ENCODE data around the gene GTF2H3. TPM values are rescaled to one million over a fixed set of nuclear protein-coding genes. Genes with fewer than 3 reads are reported as not detected.

GTF2H3 gene
- polyA plus RNA-seq, 3 donors, result 31.3 to 40.7 (median 34.9) TPM

- no peak for DNase-seq (ENCODE audit: extremely low read depth in 1 of 11, low read depth in 9 of 11, low spot score in 4 of 11)
Observed at GRCh38 chr12:123621101-123621500, 12.5 kb upstream of the GTF2H3 start.

- no peak for DNase-seq (ENCODE audit: extremely low read depth in 1 of 11, low read depth in 9 of 11, low spot score in 4 of 11)
Observed at GRCh38 chr12:123621619-123622530, 11.8 kb upstream of the GTF2H3 start.

- no peak for DNase-seq (ENCODE audit: extremely low read depth in 1 of 11, low read depth in 9 of 11, low spot score in 4 of 11)
Observed at GRCh38 chr12:123634142-123634561, 523 bp downstream of the GTF2H3 start.

- DNase-seq (ENCODE audit: extremely low read depth in 1 of 11, low read depth in 9 of 11, low spot score in 4 of 11), result no peak
Observed at GRCh38 chr12:123643911-123644310, 10.3 kb downstream of the GTF2H3 start.

- DNase-seq (ENCODE audit: extremely low read depth in 1 of 11, low read depth in 9 of 11, low spot score in 4 of 11), result no peak
Observed at GRCh38 chr12:123645380-123645779, 11.8 kb downstream of the GTF2H3 start.

- DNase-seq (ENCODE audit: extremely low read depth in 1 of 11, low read depth in 9 of 11, low spot score in 4 of 11), result no peak
Observed at GRCh38 chr12:123645878-123646277, 12.2 kb downstream of the GTF2H3 start.

GRCh38 chr12:123648401-123648800, 14.8 kb downstream of the GTF2H3 start:
- DNase-seq (ENCODE audit: extremely low read depth in 1 of 11, low read depth in 9 of 11, low spot score in 4 of 11), result no peak

GRCh38 chr12:123654129-123654701, 20.6 kb downstream of the GTF2H3 start:
- no peak for DNase-seq (ENCODE audit: extremely low read depth in 1 of 11, low read depth in 9 of 11, low spot score in 4 of 11)

GRCh38 chr12:123655420-123655819, 21.8 kb downstream of the GTF2H3 start:
- DNase-seq (ENCODE audit: extremely low read depth in 1 of 11, low read depth in 9 of 11, low spot score in 4 of 11), result no peak

- no peak for DNase-seq (ENCODE audit: extremely low read depth in 1 of 11, low read depth in 9 of 11, low spot score in 4 of 11)
Observed at GRCh38 chr12:123656392-123656791, 22.8 kb downstream of the GTF2H3 start.

- no peak for DNase-seq (ENCODE audit: extremely low read depth in 1 of 11, low read depth in 9 of 11, low spot score in 4 of 11)
Observed at GRCh38 chr12:123657211-123657610, 23.6 kb downstream of the GTF2H3 start.

GRCh38 chr12:123659996-123660727, 26.5 kb downstream of the GTF2H3 start:
- no peak for DNase-seq (ENCODE audit: extremely low read depth in 1 of 11, low read depth in 9 of 11, low spot score in 4 of 11)

GRCh38 chr12:123667771-123668170, 34.1 kb downstream of the GTF2H3 start:
- DNase-seq (ENCODE audit: extremely low read depth in 1 of 11, low read depth in 9 of 11, low spot score in 4 of 11), result no peak

- peak; percentile 66 to 87 (median 82) for DNase-seq (ENCODE audit: extremely low read depth in 1 of 11, low read depth in 9 of 11, low spot score in 4 of 11)
Observed at GRCh38 chr12:123670882-123671728, 37.5 kb downstream of the GTF2H3 start, which contains the start of gene TCTN2. Gene TCTN2 (plus strand): TSS chr12:123671113. CDS start chr12:123671241, 128 bp downstream.

GRCh38 chr12:123671876-123672275, 38.2 kb downstream of the GTF2H3 start:
- no peak for DNase-seq (ENCODE audit: extremely low read depth in 1 of 11, low read depth in 9 of 11, low spot score in 4 of 11)

- no peak for DNase-seq (ENCODE audit: extremely low read depth in 1 of 11, low read depth in 9 of 11, low spot score in 4 of 11)
Observed at GRCh38 chr12:123675436-123675835, 41.8 kb downstream of the GTF2H3 start.

- DNase-seq (ENCODE audit: extremely low read depth in 1 of 11, low read depth in 9 of 11, low spot score in 4 of 11), result no peak
Observed at GRCh38 chr12:123676616-123677320, 43.1 kb downstream of the GTF2H3 start.

GRCh38 chr12:123678981-123679380, 45.4 kb downstream of the GTF2H3 start:
- no peak for DNase-seq (ENCODE audit: extremely low read depth in 1 of 11, low read depth in 9 of 11, low spot score in 4 of 11)

Measured in renal cortex interstitium (tissue), 11 donors.